Measurements from ENCODE around the gene THSD4.

THSD4 gene

DNA sequence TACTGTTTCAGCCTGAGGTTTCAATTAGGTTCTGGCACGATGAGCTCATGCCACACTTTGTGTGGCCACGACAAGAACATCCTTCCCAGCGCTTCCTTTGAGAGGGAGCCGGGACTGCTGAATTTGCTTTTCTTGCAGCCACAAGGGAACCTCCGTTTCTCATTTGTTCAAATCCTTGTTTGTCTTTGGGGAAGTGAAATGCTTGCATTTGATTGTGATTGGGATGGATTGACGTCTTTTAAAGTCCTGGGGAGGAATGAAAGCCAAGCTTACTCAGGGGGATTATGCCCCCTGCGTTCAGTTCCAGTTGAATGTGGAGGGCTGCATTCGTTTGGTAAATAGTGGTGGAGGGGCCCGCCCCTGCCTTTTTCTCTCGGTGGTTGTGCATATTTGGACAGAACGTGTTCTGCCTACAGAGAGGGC lies 277.6 kb downstream of the THSD4 start:
- Histone ChIP-seq H4K8ac (ENCODE audit: low read length) (no peak overlapping the region), H3K4me2 (ENCODE audit: low read length, poor library complexity, severe bottlenecking) (no peak overlapping the region), H3K4me3 (ENCODE audit: insufficient read depth in 1 of 2, low read depth in 1 of 2, low read length in 2 of 2) (no peak overlapping the region), H2BK15ac (ENCODE audit: low read depth, poor library complexity, severe bottlenecking) (no peak overlapping the region), H2BK12ac (ENCODE audit: low read length in 2 of 2) (no peak overlapping the region), H3K79me1 (replicated peaks; ENCODE audit: low read length, poor library complexity, severe bottlenecking) (peaks cover 5% of the 10 kb centered on the region), H3K27me3 (ENCODE audit: control insufficient read depth in 1 of 2, insufficient read depth in 1 of 2, low read length in 2 of 2) (no peaks in the 10 kb centered on the region), H3K27ac (ENCODE audit: low read length, poor library complexity, severe bottlenecking) (no peak overlapping the region), H3K4me1 (ENCODE audit: control insufficient read depth, insufficient read depth, low read depth, low read length) (peaks cover 4% of the 10 kb centered on the region), H2BK120ac (ENCODE audit: low read depth, low read length) (no peak overlapping the region), H4K91ac (ENCODE audit: low read length) (no peak overlapping the region), H2AK5ac (ENCODE audit: low read length, severe bottlenecking) (no peak overlapping the region), H3K18ac (ENCODE audit: low read depth in 1 of 2, low read length in 2 of 2) (no peak overlapping the region), H2AFZ (ENCODE audit: low read depth, low read length) (no peak overlapping the region), H3K14ac (ENCODE audit: low read length in 2 of 2) (no peak overlapping the region), H3K4ac (ENCODE audit: low read depth in 1 of 2, low read length in 2 of 2) (no peak overlapping the region), H3K9ac (ENCODE audit: low read length) (no peak overlapping the region), H2BK5ac (ENCODE audit: low read depth, low read length, poor library complexity, severe bottlenecking) (no peak overlapping the region), H3K36me3 (ENCODE audit: control insufficient read depth in 1 of 2, insufficient read depth in 2 of 2, low read depth in 1 of 2, low read length in 2 of 2) (no peaks in the 10 kb centered on the region), H3K9me3 (ENCODE audit: control insufficient read depth, low read length) (no peaks in the 10 kb centered on the region), H3K23ac (ENCODE audit: low read length in 2 of 2) (no peak overlapping the region)
- no peak for DNase-seq
- WGBS: 87% methylated on average over 11 of the region's 11 CpGs

DNA sequence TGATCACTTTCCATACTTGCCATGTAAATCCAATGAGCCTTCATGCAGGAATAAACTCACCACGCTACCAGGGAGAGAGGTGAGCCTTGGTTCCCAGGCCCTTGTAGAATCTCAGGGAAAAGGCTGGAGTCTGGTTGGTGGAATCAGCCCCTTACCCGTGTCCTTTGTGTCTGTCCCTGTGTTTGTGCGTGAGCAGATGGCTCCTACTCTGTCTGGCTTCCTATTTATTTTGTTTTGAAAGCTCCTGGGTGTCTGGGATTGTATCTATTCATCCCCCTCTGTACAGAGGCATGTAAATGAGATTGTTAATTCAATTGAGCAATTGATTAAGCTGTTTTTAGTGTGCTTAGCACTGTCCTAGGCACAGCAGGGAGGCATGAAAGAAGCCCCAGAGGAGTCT lies 278.1 kb downstream of the THSD4 start:
- Histone ChIP-seq H2AK5ac (ENCODE audit: low read length, severe bottlenecking) (no peak overlapping the region), H3K4me1 (ENCODE audit: control insufficient read depth, insufficient read depth, low read depth, low read length) (peaks cover 4% of the 10 kb centered on the region), H3K79me1 (replicated peaks; ENCODE audit: low read length, poor library complexity, severe bottlenecking) (peaks cover 5% of the 10 kb centered on the region), H3K4me3 (ENCODE audit: insufficient read depth in 1 of 2, low read depth in 1 of 2, low read length in 2 of 2) (no peak overlapping the region), H3K9ac (ENCODE audit: low read length) (no peak overlapping the region), H2BK15ac (ENCODE audit: low read depth, poor library complexity, severe bottlenecking) (no peak overlapping the region), H3K27me3 (ENCODE audit: control insufficient read depth in 1 of 2, insufficient read depth in 1 of 2, low read length in 2 of 2) (no peaks in the 10 kb centered on the region), H2BK120ac (ENCODE audit: low read depth, low read length) (no peak overlapping the region), H2BK5ac (ENCODE audit: low read depth, low read length, poor library complexity, severe bottlenecking) (no peak overlapping the region), H3K4me2 (ENCODE audit: low read length, poor library complexity, severe bottlenecking) (no peak overlapping the region), H4K8ac (ENCODE audit: low read length) (no peak overlapping the region), H2AFZ (ENCODE audit: low read depth, low read length) (no peak overlapping the region), H3K14ac (ENCODE audit: low read length in 2 of 2) (no peak overlapping the region), H3K23ac (ENCODE audit: low read length in 2 of 2) (no peak overlapping the region), H3K4ac (ENCODE audit: low read depth in 1 of 2, low read length in 2 of 2) (no peak overlapping the region), H2BK12ac (ENCODE audit: low read length in 2 of 2) (no peak overlapping the region), H3K36me3 (ENCODE audit: control insufficient read depth in 1 of 2, insufficient read depth in 2 of 2, low read depth in 1 of 2, low read length in 2 of 2) (no peaks in the 10 kb centered on the region), H3K18ac (ENCODE audit: low read depth in 1 of 2, low read length in 2 of 2) (no peak overlapping the region), H4K91ac (ENCODE audit: low read length) (no peak overlapping the region), H3K9me3 (ENCODE audit: control insufficient read depth, low read length) (no peaks in the 10 kb centered on the region), H3K27ac (ENCODE audit: low read length, poor library complexity, severe bottlenecking) (no peak overlapping the region)
- WGBS: 83% methylated on average over 3 of the region's 3 CpGs
- DNase-seq: no peak

DNA sequence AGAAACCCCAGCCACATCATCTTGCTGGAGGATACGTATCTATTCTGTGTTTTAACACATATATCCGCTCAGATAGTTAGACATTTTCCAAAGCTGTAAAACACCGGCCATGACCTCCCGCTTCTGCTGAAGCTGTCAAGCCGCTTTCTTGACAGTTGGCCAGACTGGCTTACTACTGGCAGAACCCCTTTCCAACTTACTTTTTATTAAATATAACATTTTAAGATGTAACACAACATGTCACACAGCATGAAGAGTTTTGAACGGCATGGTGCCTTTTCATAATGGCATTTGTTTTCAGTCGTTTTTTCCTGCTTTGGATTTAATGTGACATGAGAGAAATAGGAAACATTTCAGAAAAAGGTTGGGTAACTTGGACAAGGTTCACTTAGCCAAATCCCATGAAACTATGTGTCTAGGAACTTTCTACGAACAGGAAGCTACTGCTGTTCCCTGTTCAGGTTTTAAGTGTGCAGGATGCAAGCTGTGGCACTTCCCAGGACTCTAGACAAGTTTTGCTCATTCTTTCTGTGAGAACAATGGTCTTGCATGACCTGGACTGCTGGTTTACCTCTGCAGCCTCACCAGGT lies 281.4 kb downstream of the THSD4 start:
- Histone ChIP-seq H2BK120ac (ENCODE audit: low read depth, low read length) (no peak overlapping the region), H3K9ac (ENCODE audit: low read length) (no peak overlapping the region), H2BK5ac (ENCODE audit: low read depth, low read length, poor library complexity, severe bottlenecking) (no peak overlapping the region), H3K14ac (ENCODE audit: low read length in 2 of 2) (no peak overlapping the region), H3K79me1 (replicated peaks; ENCODE audit: low read length, poor library complexity, severe bottlenecking) (peaks cover 8% of the 10 kb centered on the region), H3K4me2 (ENCODE audit: low read length, poor library complexity, severe bottlenecking) (no peak overlapping the region), H2BK15ac (ENCODE audit: low read depth, poor library complexity, severe bottlenecking) (no peak overlapping the region), H4K91ac (ENCODE audit: low read length) (no peak overlapping the region), H2BK12ac (ENCODE audit: low read length in 2 of 2) (no peak overlapping the region), H4K8ac (ENCODE audit: low read length) (no peak overlapping the region), H3K23ac (ENCODE audit: low read length in 2 of 2) (no peak overlapping the region), H3K4me3 (ENCODE audit: insufficient read depth in 1 of 2, low read depth in 1 of 2, low read length in 2 of 2) (no peak overlapping the region), H2AK5ac (ENCODE audit: low read length, severe bottlenecking) (no peak overlapping the region), H3K18ac (ENCODE audit: low read depth in 1 of 2, low read length in 2 of 2) (no peak overlapping the region), H3K36me3 (ENCODE audit: control insufficient read depth in 1 of 2, insufficient read depth in 2 of 2, low read depth in 1 of 2, low read length in 2 of 2) (no peaks in the 10 kb centered on the region), H3K27ac (ENCODE audit: low read length, poor library complexity, severe bottlenecking) (no peak overlapping the region), H3K9me3 (ENCODE audit: control insufficient read depth, low read length) (no peaks in the 10 kb centered on the region), H3K4ac (ENCODE audit: low read depth in 1 of 2, low read length in 2 of 2) (no peak overlapping the region), H3K27me3 (ENCODE audit: control insufficient read depth in 1 of 2, insufficient read depth in 1 of 2, low read length in 2 of 2) (no peaks in the 10 kb centered on the region), H3K4me1 (ENCODE audit: control insufficient read depth, insufficient read depth, low read depth, low read length) (peaks cover 4% of the 10 kb centered on the region), H2AFZ (ENCODE audit: low read depth, low read length) (no peak overlapping the region)
- DNase-seq: no peak
- 83% methylated on average over 8 of the region's 8 CpGs for WGBS

DNA sequence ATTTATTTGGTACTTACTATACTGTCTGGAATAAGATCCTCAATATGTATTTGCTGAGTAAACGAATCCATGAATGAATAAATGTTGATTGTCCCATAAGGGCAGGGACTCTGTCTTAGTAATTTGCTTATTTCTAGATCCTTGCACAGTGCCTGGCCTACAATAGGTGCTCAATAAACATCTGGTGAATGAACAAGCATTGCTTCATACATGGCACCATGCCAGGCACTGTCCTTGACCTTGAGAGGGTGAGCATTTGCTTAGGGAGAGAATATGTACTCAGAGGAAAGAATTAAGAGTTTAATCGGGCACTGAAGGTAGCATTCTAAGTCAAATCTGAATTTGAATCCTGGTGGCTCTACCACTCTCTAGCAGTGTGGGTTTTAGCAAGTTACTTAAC lies 282.1 kb downstream of the THSD4 start:
- H3K9me3 ChIP-seq (ENCODE audit: control insufficient read depth, low read length): no peaks in the 10 kb centered on the region
- H2BK5ac ChIP-seq (ENCODE audit: low read depth, low read length, poor library complexity, severe bottlenecking): no peak overlapping the region
- no peak overlapping the region for H2BK15ac ChIP-seq (ENCODE audit: low read depth, poor library complexity, severe bottlenecking)
- DNase-seq: no peak
- no peak overlapping the region for H4K8ac ChIP-seq (ENCODE audit: low read length)
- 83% methylated on average over 2 of the region's 2 CpGs for WGBS
- H3K36me3 ChIP-seq (ENCODE audit: control insufficient read depth in 1 of 2, insufficient read depth in 2 of 2, low read depth in 1 of 2, low read length in 2 of 2): no peaks in the 10 kb centered on the region
- peaks cover 8% of the 10 kb centered on the region for H3K79me1 ChIP-seq (replicated peaks; ENCODE audit: low read length, poor library complexity, severe bottlenecking)
- H3K14ac ChIP-seq (ENCODE audit: low read length in 2 of 2): no peak overlapping the region
- H3K27me3 ChIP-seq (ENCODE audit: control insufficient read depth in 1 of 2, insufficient read depth in 1 of 2, low read length in 2 of 2): no peaks in the 10 kb centered on the region
- H3K4me1 ChIP-seq (ENCODE audit: control insufficient read depth, insufficient read depth, low read depth, low read length): peaks cover 4% of the 10 kb centered on the region
- H3K9ac ChIP-seq (ENCODE audit: low read length): no peak overlapping the region
- H3K4me2 ChIP-seq (ENCODE audit: low read length, poor library complexity, severe bottlenecking): no peak overlapping the region
- no peak overlapping the region for H3K27ac ChIP-seq (ENCODE audit: low read length, poor library complexity, severe bottlenecking)
- H3K23ac ChIP-seq (ENCODE audit: low read length in 2 of 2): no peak overlapping the region
- H3K18ac ChIP-seq (ENCODE audit: low read depth in 1 of 2, low read length in 2 of 2): no peak overlapping the region
- no peak overlapping the region for H2AFZ ChIP-seq (ENCODE audit: low read depth, low read length)
- H2BK120ac ChIP-seq (ENCODE audit: low read depth, low read length): no peak overlapping the region
- no peak overlapping the region for H3K4me3 ChIP-seq (ENCODE audit: insufficient read depth in 1 of 2, low read depth in 1 of 2, low read length in 2 of 2)
- H3K4ac ChIP-seq (ENCODE audit: low read depth in 1 of 2, low read length in 2 of 2): no peak overlapping the region
- no peak overlapping the region for H4K91ac ChIP-seq (ENCODE audit: low read length)
- H2BK12ac ChIP-seq (ENCODE audit: low read length in 2 of 2): no peak overlapping the region
- H2AK5ac ChIP-seq (ENCODE audit: low read length, severe bottlenecking): no peak overlapping the region
